ENCODE measurements around the gene ANO10. TPM values are rescaled to one million over a fixed set of nuclear protein-coding genes. Genes with fewer than 3 reads are reported as not detected.

Gene ANO10
- total and polyA plus RNA-seq, 8 donors = 30.3 to 52.2 (median 35.4) TPM

DNA sequence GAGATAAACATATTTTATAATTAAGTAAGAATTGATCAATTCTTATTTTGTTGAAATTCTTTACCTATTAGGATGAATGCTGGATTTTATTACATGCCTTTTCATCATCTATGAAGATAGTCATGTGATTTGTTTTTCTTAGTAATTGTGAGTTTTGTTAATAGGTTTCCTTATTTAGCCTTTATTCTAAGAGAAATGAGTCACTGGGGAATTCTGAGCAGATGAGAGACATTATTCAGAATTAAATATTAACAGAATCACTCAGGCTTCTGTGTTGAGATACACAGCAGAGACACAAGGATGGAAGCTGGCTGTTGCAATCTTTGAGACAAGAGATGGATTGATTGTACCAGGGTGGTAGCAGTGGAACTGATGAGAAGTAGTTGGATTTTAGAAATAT is 7.4 kb upstream of the ANO10 start:
- Histone ChIP-seq H3K27ac (no peak overlapping the region), H3K36me3 (no peaks in the 10 kb centered on the region), H3K4me1 (no peaks in the 10 kb centered on the region), H3K4me3 (no peak overlapping the region), H3K27me3 (no peaks in the 10 kb centered on the region), H3K9me3 (no peaks in the 10 kb centered on the region)
- intact Hi-C loops (cut with DNase I) = no loop called here
- DNase-seq (no peak), ATAC-seq (no peak)
- TF ChIP-seq, protein P1, sequence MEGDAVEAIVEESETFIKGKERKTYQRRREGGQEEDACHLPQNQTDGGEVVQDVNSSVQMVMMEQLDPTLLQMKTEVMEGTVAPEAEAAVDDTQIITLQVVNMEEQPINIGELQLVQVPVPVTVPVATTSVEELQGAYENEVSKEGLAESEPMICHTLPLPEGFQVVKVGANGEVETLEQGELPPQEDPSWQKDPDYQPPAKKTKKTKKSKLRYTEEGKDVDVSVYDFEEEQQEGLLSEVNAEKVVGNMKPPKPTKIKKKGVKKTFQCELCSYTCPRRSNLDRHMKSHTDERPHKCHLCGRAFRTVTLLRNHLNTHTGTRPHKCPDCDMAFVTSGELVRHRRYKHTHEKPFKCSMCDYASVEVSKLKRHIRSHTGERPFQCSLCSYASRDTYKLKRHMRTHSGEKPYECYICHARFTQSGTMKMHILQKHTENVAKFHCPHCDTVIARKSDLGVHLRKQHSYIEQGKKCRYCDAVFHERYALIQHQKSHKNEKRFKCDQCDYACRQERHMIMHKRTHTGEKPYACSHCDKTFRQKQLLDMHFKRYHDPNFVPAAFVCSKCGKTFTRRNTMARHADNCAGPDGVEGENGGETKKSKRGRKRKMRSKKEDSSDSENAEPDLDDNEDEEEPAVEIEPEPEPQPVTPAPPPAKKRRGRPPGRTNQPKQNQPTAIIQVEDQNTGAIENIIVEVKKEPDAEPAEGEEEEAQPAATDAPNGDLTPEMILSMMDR (IDR thresholded peaks at IDR 0.05) = no peak

DNA sequence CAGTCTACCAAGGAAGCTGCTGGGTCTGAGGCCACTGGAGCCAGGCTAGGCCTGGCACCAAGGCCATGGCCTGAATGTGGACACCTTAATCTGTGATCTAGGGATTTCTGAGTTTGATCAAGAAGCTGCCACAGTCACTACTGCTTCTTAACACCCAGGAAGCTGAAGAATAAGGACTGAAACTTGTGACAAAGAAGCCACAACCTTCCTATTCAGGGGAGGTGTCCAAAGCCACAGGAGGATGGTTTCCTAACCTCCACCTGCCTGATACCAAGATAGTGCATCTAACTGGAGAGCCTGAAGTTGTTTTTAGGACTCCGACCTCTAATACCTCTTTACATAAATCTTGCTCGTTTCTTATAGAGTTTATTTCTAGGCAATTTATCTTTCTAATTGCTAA is 5.5 kb upstream of the ANO10 start:
- Histone ChIP-seq H3K27me3 (no peaks in the 10 kb centered on the region), H3K4me3 (no peak overlapping the region), H3K9me3 (no peaks in the 10 kb centered on the region), H3K4me1 (peaks cover 0 to 5% of the 10 kb centered on the region in 2 donors), H3K36me3 (no peaks in the 10 kb centered on the region), H3K27ac (no peak overlapping the region)
- intact Hi-C loops (cut with DNase I) = no loop called here
- DNase-seq (no peak), ATAC-seq (no peak)
- TF ChIP-seq, protein P1 (IDR thresholded peaks at IDR 0.05) = no peak

GRCh38 chr3:43624619-43625305 is 3.0 kb upstream of the ANO10 start:
- no peak for DNase-seq
- intact Hi-C loops (cut with DNase I) = no loop called here

DNA sequence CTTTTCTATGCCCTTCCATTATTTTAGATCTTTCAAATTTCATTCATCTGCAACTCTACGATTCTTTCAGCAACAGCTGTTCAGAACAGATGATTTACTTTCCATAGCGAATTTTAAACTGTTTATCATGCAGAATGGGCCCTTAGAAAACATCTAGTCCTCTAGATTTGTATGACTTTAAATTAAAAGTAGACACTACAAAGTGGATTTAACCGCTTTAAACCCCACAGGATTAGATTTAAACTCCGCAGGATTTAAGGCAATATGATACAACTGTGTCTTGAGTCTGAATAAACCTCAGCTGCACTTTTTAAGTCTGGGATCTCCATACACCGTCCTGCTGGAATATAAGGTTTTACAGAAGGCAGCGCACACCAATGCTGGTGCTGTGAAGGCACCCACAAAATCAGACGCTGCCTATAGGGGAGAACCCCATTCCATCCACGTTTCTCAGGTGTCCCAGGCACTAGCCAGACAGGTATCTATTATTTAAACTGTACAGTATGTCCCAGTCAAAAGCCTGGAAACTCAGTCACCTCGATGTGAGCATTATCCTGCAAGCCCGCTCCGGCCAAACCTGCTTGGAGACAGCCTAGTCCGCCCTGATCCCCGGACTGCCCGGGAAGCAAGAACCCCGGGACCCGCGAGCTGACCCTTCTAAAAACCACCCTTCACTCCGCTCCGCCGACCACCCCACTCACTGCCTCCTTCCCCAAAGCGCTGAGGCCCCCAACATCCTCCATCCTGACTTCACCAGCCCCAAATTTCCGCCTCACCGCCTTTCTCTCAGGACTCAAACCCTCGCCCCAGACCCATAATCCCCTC is 768 bp downstream of the ANO10 start:
- Histone ChIP-seq H3K4me3 (peak overlapping the region; percentile 79 to 80), H3K36me3 (no peaks in the 10 kb centered on the region), H3K27me3 (no peaks in the 10 kb centered on the region), H3K4me1 (peaks cover 5 to 25% of the 10 kb centered on the region in 2 donors), H3K27ac (peak overlapping the region; percentile 72 to 80), H3K9me3 (no peaks in the 10 kb centered on the region)
- TF ChIP-seq, protein P1 (IDR thresholded peaks at IDR 0.05) = no peak
- ATAC-seq = peak; percentile 9
- peak; percentile 26 to 81 (median 42) for DNase-seq
- intact Hi-C loops (cut with DNase I) = no loop called here

More at GRCh38 chr3:43624619-43625305, 3.0 kb upstream of the ANO10 start:
- no peaks in the 10 kb centered on the region for H3K27me3 ChIP-seq
- no peaks in the 10 kb centered on the region for H3K9me3 ChIP-seq
- no peak for ATAC-seq
- H3K4me1 ChIP-seq = peaks cover 5 to 20% of the 10 kb centered on the region in 2 donors
- H3K27ac ChIP-seq = no peak overlapping the region
- no peak overlapping the region for H3K4me3 ChIP-seq
- TF ChIP-seq, protein P1 (IDR thresholded peaks at IDR 0.05) = no peak
- H3K36me3 ChIP-seq = no peaks in the 10 kb centered on the region

- no peak for DNase-seq
- Histone ChIP-seq H3K4me3 (no peak overlapping the region), H3K27me3 (no peaks in the 10 kb centered on the region), H3K4me1 (peaks cover 5 to 25% of the 10 kb centered on the region in 2 donors), H3K9me3 (no peaks in the 10 kb centered on the region), H3K27ac (no peak overlapping the region), H3K36me3 (no peaks in the 10 kb centered on the region)
- TF ChIP-seq, protein P1 (IDR thresholded peaks at IDR 0.05) = no peak
- no peak for ATAC-seq
- intact Hi-C loops (cut with DNase I) = no loop called here
Observed at GRCh38 chr3:43619588-43619987, 2.2 kb downstream of the ANO10 start.

Data from left lung (tissue), 10 donors.